CD4-positive, alpha-beta T cell treated with Interleukin-1 beta for 1 hour (primary cell): ENCODE results near the gene PCNX2.
"Not testable (repeated sequence)": the region's sequence is repeated elsewhere in the genome, so short reads cannot be mapped to it uniquely, and the experiment has no call there.

Experiments used
- DNase-seq, 2 donors: peaks; one replicate each; pipeline ENCODE4 v3.0.0-alpha.2; 2020 to 2022

PCNX2 gene

DNA sequence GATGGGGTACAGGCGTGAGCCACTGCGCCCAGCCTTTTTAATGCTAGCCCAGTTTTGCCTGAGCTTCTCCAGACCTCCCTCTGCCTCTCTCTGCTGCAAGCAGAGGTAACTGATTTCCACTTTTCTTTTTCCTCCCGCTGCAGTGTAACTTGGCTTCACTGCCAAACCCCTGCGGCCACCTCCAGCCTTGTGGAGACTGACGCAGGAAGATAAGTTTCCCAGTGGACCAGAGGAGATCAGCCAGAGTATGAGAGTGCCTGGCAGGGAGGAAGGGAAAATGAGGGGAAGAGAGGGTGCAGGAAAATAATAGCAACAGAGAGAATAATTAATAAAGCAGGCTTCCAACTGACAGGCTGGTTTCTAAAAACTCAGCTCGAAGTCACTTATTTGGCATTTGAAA is 143.7 kb downstream of the PCNX2 start:
- DNase-seq, result no peak

DNA sequence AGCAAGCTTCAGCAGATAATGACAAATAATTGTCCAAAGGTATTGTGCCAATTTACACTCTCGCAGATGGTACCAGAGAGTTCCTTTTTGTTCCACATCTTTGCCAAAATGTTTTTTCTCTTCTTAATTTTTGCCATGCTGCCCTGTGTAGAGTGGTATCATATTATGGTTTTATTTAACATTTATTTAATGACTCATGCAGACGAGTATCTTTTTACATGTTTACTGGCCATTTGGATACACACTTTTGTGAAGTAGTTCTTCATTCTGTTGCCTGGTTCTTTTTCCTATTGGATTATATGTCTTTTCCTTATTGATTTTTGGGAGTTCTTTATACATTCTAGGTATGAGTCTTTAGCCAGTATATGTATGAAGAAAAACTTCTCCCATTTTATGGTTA is 151.1 kb downstream of the PCNX2 start:
- DNase-seq, result no peak

DNA sequence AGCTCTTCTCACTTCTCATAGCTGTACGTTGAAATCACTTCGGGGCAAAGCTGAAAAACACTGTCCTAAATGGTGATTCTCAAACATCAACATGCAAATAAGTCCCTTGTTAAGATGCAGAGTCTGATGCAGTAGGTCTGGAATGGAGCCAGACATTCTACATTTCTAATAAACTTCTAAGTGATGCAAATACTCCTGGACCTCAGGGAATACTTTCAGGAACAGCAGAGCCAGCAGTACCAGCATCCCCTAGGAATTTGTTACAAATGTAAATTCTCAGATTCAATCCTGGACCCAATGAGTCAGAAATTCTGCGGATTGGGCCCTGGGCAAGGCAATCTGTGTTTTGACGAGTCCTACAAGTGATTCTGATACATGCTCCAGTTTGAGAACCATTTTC is 152.3 kb downstream of the PCNX2 start:
- no peak for DNase-seq

DNA sequence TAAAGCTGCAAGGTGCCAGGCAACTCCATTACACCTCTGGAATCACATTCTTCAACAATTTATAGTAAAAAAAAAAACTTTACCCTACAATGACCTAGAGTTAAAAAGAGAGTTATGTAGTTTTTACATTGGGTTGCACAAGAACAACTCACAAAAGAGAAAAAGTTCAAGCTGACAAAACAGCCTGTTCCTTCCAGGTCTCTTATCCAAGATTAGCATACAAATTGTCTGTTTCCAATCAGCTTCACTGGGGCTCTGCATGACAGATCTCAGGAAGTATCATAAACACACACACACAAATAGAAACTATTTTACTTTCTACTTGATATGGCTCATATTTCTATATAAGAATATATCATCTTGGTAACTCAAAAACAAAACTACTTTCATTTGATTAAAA is 154.6 kb downstream of the PCNX2 start:
- no peak for DNase-seq

DNA sequence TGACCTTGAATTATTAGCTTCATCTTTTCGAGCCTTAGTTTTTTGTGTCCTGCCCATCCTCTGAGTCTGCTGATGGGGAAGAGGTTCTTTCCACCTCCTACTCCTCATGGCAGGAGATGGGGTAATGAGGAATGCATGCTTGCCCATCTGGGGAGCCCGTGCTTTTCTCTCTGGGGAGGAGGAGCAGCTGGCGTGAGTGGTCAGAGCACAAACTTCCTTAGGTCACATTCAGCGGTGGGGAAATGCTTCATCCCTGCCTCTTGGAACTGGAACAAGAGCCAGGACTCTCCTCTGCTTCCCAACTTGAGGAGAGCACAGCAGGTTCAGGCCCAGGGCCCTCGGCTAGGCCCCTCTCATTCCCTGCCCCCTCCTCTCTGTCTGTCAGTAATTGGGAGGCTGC is 155.0 kb downstream of the PCNX2 start:
- DNase-seq, result no peak

DNA sequence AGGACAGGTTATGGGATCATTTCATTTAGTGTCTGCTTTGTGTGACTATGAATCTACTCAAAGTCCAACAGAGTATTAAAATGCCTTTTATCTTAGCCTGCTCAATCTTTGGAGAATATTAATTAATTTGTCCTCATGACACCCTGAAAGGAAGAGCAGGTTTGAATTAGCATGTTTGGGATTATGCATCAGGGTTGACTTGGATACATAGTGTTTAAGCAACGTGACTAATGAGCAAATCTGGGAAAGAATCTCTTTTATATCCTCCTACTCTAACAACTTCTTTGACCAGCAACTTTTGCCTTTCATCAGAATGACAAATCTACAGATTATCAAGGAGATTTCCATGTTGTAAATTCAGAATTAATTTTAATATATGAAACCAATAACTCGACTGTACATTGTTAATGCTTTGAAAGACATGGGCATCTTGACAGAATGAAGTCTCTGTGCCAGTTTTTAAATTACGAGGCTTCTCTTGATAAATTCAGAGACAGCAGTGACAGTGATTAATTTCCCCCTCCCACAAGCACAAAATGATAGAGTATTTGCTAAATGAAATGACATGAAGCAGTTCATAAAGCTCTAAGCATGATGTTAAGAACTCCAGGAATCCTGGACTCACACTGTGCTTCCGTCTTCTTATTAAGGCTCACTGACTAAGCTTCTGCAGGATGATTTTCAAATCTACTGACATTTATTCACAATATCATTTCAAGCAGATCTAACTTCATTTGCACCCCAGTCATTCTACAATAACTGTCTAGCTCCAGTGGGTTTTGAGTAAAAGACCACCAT is 156.5 kb downstream of the PCNX2 start:
- no peak for DNase-seq

DNA sequence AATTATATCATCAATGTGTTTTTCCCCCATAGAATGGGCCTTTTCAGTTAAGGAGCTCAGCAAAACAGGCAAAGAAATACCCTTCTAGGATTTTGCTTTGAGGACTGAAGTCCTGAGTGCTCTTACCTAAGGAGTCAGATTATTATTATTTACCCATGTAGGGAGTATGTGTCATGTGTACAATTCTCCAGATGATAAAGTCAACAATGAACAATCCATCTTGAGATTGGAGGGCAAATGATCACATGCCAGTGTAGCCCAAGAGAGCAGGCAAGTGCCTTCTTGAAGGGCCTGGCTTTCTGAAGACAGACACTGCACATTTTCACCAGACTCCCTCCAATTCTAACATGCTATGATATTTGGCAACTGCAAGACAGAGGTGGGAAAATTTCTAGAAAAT is 159.7 kb downstream of the PCNX2 start:
- DNase-seq, result no peak

DNA sequence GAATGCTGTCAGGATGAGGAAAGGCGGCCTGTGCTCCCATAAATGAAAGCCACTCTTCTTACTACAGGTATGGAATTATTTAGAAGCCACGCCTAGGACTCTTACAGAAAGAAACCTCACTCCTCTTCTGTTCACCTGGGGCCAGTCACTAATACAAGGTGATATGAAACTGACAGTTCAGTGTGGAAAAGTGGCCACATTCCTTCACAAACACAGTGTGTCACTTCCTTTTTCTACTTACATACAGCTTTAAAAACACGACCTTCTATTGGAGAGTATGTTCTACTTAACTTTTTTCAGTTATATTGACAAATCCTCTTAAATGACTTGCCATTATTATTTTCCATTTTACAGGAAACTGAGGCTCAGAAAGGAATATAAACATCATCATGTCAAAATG is 163.1 kb downstream of the PCNX2 start:
- no peak for DNase-seq

DNA sequence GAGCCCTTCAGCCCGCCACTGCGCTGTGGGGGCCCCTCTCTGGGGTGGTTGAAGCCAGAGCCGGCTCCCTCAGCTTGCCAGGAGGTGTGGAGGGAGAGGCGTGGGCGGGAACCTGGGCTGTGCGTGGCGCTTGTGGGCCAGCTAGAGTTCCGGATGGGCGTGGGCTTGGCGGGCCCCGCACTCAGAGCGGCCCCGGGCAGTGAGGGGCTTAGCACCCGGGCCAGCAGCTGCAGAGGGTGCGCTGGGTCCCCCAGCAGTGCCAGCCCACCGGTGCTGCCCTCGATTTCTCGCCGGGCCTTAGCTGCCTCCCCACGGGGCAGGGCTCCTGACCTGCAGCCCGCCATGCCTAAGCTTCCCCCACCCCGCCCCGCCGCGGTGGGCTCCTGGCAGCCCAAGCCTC is 166.5 kb downstream of the PCNX2 start:
- DNase-seq, result not testable (repeated sequence)

DNA sequence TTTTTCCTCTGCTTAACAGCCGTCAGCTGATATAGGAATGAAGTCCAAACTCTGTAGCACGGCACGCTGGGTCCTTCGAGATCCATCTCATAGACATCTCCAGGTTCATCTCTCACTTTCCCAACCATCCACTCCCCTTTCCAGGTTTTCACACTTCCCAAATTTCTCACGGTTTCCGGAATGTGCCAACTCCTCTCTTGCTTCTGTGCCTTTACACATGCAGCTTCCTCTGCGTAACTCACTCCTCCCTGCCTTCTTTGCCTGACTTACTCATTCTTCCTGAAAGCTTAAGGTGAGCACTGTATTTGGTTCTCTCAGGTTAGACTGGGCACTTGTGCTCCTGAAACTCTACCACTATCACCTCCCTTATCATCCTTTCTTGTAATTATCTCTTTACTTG is 168.4 kb downstream of the PCNX2 start:
- no peak for DNase-seq

DNA sequence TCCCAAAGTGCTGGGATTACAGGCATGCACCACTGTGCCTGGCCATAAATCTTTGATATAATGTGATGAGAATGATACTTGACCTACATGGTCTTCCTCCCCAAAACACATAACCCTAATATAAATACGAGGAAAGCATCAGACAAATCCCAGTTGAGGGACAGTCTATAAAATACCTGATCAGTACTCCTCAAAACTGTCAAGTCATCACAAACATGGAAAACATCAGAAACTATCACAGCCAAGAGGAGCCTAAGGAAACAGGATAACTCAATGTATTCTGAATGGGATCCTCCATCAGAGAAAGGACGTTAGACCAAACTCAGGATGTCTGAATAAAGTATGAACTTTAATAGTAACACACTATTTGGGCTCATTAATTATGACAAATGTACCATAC is 172.7 kb downstream of the PCNX2 start:
- DNase-seq, result no peak

DNA sequence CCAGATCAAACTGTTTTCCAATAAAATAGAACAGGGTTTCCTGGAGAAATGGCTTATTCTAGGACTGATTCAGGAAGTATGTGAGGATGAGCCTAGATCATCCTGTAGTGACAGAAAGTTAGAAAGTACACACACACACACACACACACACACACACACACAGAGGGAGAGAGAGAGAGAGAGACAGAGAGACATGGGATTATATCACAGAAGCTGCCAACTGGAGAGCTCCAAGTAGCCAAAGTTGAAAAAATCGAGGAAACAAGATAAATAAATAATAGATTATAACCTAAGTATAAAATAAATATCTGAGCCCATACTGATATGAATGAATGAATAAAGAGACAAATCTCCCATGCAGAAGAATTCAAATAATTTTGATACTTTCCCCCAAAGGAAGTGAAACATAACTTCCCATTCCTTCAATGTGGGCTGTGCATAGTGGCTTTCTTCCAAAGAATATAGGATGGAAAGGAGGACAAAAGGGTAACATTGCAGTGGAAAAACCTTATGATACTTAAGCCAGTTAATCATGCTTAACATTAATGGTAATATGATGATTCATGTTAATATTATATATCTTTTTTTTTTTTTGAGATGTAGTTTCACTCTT is 173.5 kb downstream of the PCNX2 start:
- no peak for DNase-seq

DNA sequence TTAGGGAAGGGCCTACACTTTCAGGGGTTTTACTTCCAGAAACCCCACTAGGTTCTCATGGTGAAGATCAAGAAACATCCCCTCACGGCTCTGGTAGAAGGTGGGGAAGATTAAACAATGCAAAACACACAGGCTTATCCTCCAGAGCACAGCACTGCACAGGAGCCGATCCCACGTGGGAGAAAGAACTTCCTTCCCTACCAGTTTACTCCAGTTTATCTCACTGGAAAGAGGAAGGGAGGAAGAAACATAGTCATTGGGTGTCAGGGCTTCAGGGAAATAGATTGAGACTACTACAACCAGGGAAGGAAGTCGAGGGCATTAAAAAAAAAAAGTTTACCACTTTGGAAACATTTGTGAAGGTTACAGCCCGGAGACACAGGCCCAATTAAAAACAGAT is 180.7 kb downstream of the PCNX2 start:
- DNase-seq, result no peak

DNA sequence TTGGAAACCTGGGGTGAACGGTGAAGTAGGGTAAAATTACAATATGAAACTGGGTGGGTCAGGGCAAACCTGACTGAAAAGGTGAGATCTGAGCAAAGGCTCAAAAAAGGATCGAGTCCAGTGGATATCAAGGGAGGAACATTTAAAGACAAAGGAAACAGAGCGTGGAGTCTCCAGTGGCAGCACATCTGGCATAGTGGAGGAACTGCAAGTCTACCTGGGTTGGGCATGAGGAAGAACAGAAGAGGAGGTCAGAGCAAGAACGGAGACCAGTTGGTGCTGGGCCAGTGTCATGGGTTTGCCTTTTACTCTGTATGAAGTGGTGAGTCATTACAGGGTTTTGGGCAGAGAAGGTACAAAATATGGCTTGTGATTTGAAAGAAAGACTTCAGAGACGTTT is 181.4 kb downstream of the PCNX2 start:
- DNase-seq, result no peak

DNA sequence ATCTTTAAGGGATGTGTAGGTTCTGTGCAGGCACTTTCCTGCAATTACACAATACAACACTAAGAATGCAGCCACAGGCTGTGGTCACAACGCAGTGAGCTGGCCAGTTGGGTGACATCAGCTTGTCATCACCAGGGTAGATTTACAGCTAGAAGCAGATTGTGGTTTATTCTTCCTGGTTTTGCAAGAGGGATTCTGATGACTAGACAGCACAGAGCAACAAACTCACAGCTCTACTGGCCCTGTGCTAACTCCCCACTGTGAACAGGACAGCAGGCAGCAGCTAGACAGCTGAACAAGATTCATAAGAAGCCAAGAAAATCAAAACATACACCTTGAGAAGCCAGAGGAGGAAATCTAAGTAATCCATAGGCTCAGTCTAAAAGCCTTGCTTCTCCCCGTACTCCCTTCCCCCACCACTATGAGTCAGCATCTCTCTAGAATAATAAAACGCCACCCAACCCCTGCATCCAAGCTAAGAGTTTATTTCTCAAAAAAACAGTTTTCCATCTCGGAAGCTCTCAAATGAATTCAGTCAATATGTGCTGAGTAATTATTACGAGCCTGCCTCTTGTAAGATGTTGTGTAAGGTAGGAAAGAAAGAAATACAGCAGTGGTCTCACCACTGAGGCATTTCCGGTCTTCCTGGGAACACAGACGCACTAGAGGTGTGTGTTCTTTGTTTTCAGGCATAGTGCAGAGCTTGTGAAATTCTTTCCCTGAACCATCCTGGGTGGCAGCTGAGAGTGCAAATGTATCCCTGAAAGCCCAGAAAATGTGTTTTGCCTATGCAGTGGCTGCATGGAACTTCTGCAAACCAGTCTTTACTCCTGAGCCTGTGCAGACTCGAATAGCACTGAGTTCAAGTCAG is 182.3 kb downstream of the PCNX2 start:
- peak; percentile 20 to 76 for DNase-seq

DNA sequence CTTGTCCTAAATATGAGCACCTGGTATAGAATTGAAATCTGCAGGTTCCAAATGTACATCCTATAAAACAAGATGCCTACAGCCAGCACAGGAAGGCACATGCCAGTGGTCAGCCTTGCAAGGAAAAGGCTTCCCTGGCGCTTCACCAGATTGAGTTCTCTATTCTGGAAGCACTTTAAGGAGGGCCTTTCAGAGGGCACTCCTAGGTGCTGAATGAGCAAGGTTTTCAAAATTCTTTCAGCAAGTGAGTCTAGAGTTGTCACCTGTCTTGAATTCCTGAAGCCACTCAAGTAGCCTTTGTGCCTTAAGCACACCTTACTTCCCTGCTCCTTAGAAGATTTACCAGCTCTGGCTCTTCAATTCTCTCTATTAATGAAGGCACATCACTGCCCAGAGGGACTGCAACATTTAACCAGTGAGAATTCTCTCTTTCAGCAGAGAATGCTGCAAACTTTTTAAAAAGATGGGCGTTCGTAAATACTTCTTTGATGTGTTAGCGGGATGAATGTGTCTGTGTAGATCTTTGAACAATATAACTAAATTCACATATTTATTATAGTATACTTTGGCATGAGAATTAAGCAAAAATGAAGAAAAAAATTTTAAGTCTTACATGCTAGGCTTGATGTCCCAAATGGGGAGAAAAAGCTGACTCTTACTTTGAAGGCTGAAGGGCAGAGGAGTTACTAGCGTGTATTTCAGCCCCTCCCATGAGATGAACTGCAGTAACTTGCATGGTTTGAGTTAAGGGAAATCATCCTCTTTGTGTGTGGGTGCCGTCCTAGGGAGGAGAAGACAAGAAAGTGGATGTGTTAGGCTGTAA is 183.1 kb downstream of the PCNX2 start:
- DNase-seq, result no peak

DNA sequence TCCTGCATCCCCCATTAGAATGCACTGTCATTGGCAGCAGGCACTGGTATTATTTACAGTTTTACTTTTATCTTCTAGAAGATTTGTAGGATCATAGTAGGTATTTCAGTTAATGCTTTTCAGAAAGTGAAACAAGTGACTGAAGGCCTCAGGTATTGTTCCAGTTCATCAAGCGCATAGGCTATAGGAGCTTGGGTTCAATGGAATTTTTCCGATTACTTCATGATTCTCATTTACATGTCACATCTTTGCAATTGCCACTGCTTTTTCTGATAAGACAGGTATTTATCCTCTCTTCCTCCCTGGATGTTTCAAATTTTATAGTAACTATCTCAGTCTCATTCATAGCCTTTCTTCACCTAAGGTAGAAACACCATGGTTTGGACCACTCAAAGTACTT is 183.8 kb downstream of the PCNX2 start:
- no peak for DNase-seq

DNA sequence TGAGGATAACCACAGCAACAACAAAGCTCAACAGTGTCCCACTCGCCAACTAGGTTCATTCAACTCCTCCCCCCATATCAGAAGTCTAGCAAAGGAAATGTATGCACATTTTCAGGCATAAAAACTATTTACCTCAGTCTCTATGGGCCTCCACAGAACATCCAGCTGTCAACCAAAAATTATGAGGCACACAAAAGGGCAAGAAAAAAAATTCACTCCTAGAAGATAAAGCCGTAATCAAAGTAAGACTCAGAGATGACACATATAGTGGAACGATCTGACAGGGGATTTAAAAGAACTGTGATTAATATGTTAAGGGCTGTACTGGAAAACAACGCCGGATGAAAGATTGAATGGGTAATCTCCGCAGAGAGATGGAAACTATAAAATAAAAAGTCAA is 186.4 kb downstream of the PCNX2 start:
- no peak for DNase-seq

DNA sequence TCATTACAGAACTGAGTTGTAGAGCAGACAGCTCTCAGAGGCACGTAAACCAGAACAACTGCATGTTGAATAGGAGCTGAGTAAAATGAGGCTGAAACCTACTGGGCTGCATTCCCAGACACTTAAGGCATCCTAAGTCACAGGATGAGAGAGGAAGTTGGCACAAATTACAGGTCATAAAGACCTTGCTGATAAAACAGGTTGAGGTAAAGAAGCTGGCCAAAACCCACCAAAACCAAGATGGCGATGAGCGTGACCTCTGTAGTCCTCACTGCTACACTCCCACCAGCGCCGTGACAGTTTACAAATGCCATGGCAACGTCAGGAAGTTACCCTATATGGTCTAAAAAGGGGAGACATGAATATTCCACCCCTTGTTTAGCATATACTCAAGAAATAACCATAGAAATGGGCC is 187.8 kb downstream of the PCNX2 start:
- DNase-seq, result not testable (repeated sequence)

DNA sequence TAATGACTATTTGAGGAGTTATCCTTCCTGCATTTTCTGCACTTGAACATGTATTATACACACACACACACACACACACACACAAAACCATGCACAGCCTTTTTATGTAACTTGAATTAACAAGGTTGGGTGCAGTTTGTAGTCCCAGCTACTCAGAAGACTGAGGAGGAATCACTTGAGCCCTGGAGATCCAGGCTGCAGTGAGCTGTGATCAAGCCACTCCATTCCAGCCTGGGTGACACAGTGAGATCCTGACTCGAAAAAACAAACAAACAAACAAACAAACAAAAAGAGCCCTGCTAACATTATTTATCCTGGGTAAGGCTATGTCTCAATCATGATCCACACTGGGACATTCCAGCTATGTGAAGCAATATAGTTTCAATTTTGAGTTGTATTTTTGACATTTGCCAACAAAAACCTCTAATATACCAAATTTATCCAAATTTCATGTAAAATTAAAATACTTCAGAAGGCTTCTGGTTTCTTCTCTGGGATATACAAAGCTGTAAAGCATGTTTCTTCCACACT is 188.3 kb downstream of the PCNX2 start:
- DNase-seq, result no peak

DNA sequence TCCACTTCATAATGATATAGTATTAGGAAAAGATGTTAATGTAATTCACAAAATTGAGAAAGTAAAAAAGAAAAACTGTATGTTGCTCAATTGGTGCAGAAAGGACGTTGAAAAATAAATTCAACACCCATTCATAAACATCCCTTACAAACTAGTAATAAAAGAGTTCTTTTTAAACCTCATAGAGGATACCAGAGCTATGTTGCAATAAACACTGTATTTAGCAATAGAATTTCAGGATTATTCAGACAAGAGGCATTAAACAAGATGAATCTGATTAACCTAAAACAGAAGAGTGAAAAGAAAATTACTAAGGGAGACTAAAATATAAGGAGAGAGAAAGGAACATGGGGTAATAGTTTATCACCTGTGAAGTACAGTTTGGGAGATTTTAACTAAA is 190.3 kb downstream of the PCNX2 start:
- DNase-seq, result no peak

DNA sequence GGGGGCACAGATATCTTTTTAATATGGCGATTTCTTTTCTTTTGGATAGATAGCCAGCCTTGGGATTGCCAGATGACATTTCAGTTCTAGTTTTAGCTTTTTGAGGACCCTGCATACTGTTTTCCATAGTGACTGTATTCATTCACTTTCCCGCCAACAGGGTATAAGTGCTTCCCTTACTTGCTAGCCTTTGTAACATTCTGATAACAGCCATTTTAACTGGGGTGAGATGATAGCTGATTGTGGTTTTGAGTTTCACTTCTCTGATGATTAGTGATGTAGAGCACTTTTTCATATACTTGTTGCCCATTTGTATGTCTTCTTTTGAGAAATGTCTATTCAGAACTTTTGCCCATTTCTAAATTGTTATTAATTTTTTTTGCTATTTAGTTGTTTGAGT is 193.2 kb downstream of the PCNX2 start:
- no peak for DNase-seq
